K562 (cell line): ENCODE data around the gene NUP43. TPM values are rescaled to one million over a fixed set of nuclear protein-coding genes. Genes with fewer than 3 reads are reported as not detected.

Source experiments
- ATF1 ChIP-seq, 2 experiments: fragments of 450-650 bp in 1 of 2; IDR thresholded peaks; 2 replicates each; pipeline ENCODE4 v1.6.1; 2016; ENCODE audit warnings: missing compliant biosample characterization in 1 of 2, missing genetic modification characterization in 1 of 2
- CREB3L1 ChIP-seq: fragments of 450-650 bp; IDR thresholded peaks from 2 replicates; pipeline ENCODE4 v1.6.1; 2014; ENCODE audit warnings: low read depth, mild to moderate bottlenecking, moderate library complexity, borderline replicate concordance
- FOXP4 ChIP-seq: sonication (generic); formaldehyde crosslinking; IDR thresholded peaks from 2 replicates; pipeline ENCODE4 v1.8.0; 2022; ENCODE audit warnings: mild to moderate bottlenecking, missing genetic modification reagents, borderline replicate concordance
- HNRNPH1 ChIP-seq: fragments of 200-400 bp; formaldehyde crosslinking; optimal IDR thresholded peaks from 2 replicates; pipeline ENCODE3; 2017; ENCODE audit warnings: low read depth, mild to moderate bottlenecking, low read length, moderate library complexity
- KLF13 ChIP-seq: fragments of 450-650 bp; IDR thresholded peaks from 2 replicates; pipeline ENCODE4 v1.6.1; 2016; ENCODE audit warnings: missing genetic modification characterization, low read depth, mild to moderate bottlenecking, missing compliant biosample characterization, moderate library complexity, borderline replicate concordance
- MEF2D ChIP-seq: conservative IDR thresholded peaks from 2 replicates; pipeline ENCODE4 v1.6.1; 2016; ENCODE audit warnings: low read depth, missing genetic modification characterization, missing compliant biosample characterization
- POLR2AphosphoS2 ChIP-seq: IDR thresholded peaks from 2 replicates; pipeline ENCODE4 v1.6.1; 2012; ENCODE audit warnings: low read length, improper control_type of control experiment
- TFAP4 ChIP-seq: sonication (generic); formaldehyde crosslinking; IDR thresholded peaks from 2 replicates; pipeline ENCODE4 v1.8.0; 2022; ENCODE audit warnings: missing genetic modification reagents, mild to moderate bottlenecking, moderate library complexity, borderline replicate concordance
- TFE3 ChIP-seq: fragments of 450-650 bp; formaldehyde crosslinking; IDR thresholded peaks from 2 replicates; pipeline ENCODE4 v1.4.0; 2020; ENCODE audit warnings: mild to moderate bottlenecking, mixed read lengths
- UBTF ChIP-seq, 2 experiments: IDR thresholded peaks; 2 replicates each; pipeline ENCODE4 v1.6.1; 2012; ENCODE audit warnings: improper control_type of control experiment in 2 of 2, low read depth in 2 of 2, low read length in 2 of 2, borderline replicate concordance in 1 of 2
- ZNF263 ChIP-seq: sonication (generic); formaldehyde crosslinking; IDR thresholded peaks from 2 replicates; pipeline ENCODE4 v1.8.0; 2022; ENCODE audit warnings: mild to moderate bottlenecking, missing genetic modification reagents, borderline replicate concordance
- ZNF398 ChIP-seq: fragments of 250-450 bp; sonication (Bioruptor Pico); IDR thresholded peaks from 2 replicates; pipeline ENCODE4 v1.8.0; 2021; ENCODE audit warnings: moderate library complexity, mild to moderate bottlenecking, inconsistent platforms
- ZNF444 ChIP-seq: fragments of 250-450 bp; sonication (Bioruptor Pico); IDR thresholded peaks from 2 replicates; pipeline ENCODE4 v1.4.0; 2020; ENCODE audit warnings: mild to moderate bottlenecking, moderate library complexity
- ZNF766 ChIP-seq: fragments of 200-800 bp; sonication (Bioruptor generic); conservative IDR thresholded peaks from 2 replicates; pipeline ENCODE4 v1.6.1; 2016; ENCODE audit warnings: missing genetic modification characterization, missing compliant biosample characterization
- polyA plus RNA-seq, 8 experiments: library from polyadenylated mRNA; depleted of rRNA in 4 of 8; stranded (reverse) in 5 of 8; unstranded in 3 of 8; fragments of >200 nt; fragmentation: Nextera tagmentation in 2 of 8; fragmentation: Illumina TruSeq in 1 of 8; extraction: Ambion mirVana in 2 of 8; extraction: Trizol in 1 of 8; gene quantifications; 2 replicates each; pipeline versions ENCODE4 v1.2.1 to v1.2.3, GENCODE V29; 2011 to 2014; ENCODE audit warnings: inconsistent platforms in 1 of 8, missing spikeins in 1 of 8
- total RNA-seq, 7 experiments: library from RNA; depleted of rRNA in 6 of 7; stranded (reverse); fragments of >200 nt in 6 of 7; fragmentation: Illumina TruSeq in 2 of 7; extraction: Trizol in 2 of 7; gene quantifications; 2 replicates each; pipeline versions ENCODE4 v1.2.1 to v1.2.3, GENCODE V29; 2011 to 2021; ENCODE audit warnings: low replicate concordance in 1 of 7

Gene NUP43
- total and polyA plus RNA-seq, 9 of the 15 experiments (the other 6 are each of a cell fraction or from before 2014, with no cell fraction given), result 28.9 to 136 (median 67.4) TPM

- TF ChIP-seq KLF13 (tag) (no peak), FOXP4 (no peak), ZNF263 (CRISPR knock-in tag) (no peak), ATF1 (CRISPR knock-in tag; IDR thresholded peaks at IDR 0.05) (no peak), ATF1 (tag; IDR thresholded peaks at IDR 0.05) (peak; percentile 32), HNRNPH1 (no peak), TFAP4 (CRISPR knock-in tag) (no peak), ZNF398 (no peak), ZNF444 (CRISPR knock-in tag) (no peak), UBTF (IDR thresholded peaks at IDR 0.05; ENCODE audit: borderline replicate concordance in 1 of 2, low read depth in 2 of 2, low read length in 2 of 2) (no peak), POLR2AphosphoS2 (no peak), ZNF766 (CRISPR knock-in tag) (no peak), TFE3 (CRISPR knock-in tag) (peak; percentile 91), MEF2D (tag) (no peak), CREB3L1 (no peak)
Measured at GRCh38 chr6:149755300-149756260, 9.3 kb upstream of the NUP43 start (continued).
